GM12874 (cell line): ENCODE data around the gene CYREN.

Source experiments
- TF ChIP-seq, protein P1 (sequence below): IDR thresholded peaks from 2 replicates; pipeline ENCODE4 v1.5.1; 2011; ENCODE audit warnings: low read depth, mild to moderate bottlenecking, control low read depth, low read length, moderate library complexity; ENCODE audit not compliant: insufficient read depth

Gene CYREN

DNA sequence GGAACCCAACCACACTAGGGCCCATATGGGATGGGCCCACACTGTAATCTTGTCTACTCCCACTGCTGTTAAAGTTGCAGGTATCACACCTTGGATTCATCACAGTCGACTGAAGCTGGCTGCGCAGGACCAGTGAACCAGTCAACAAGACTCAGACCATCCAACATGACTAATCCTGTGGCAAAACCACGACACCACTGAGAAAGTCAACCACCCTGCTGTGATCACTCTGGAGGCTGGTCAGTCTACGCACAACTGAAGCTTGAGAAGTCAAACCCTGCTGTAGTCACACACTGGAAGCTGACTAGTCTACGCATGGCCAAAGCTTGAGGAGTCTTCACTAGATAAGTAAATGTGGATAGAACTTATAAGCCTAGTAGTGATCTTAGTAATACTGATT is 9.6 kb upstream of the CYREN start:
- TF ChIP-seq, protein P1, sequence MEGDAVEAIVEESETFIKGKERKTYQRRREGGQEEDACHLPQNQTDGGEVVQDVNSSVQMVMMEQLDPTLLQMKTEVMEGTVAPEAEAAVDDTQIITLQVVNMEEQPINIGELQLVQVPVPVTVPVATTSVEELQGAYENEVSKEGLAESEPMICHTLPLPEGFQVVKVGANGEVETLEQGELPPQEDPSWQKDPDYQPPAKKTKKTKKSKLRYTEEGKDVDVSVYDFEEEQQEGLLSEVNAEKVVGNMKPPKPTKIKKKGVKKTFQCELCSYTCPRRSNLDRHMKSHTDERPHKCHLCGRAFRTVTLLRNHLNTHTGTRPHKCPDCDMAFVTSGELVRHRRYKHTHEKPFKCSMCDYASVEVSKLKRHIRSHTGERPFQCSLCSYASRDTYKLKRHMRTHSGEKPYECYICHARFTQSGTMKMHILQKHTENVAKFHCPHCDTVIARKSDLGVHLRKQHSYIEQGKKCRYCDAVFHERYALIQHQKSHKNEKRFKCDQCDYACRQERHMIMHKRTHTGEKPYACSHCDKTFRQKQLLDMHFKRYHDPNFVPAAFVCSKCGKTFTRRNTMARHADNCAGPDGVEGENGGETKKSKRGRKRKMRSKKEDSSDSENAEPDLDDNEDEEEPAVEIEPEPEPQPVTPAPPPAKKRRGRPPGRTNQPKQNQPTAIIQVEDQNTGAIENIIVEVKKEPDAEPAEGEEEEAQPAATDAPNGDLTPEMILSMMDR = no peak

DNA sequence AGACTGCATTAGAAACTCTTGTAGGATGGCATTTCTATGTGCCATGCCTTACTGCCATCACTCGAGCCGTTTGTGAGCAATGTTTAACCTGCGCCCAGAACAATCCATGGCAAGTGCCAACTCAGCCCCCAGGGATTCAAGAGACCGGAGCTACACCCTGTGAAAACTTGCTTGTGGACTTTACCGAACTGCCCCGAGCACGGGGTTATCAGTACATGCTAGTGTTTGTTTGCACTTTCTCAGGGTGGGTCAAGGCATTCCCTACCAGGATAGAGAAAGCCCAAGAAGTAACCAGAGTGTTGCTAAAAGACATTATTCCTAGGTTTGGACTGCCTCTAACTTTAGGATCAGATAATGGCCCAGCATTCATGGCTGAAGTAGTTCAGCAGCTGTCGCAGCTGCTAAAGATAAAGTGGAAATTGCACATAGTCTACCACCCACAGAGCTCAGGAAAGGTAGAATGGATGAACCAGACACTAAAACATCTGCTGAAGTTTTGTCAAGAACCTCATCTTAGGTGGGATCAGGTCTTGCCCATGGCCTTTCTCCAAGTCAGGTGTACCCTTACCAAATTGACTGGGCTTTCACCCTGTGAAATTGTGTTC is 8.9 kb upstream of the CYREN start:
- TF ChIP-seq, protein P1 = no peak

DNA sequence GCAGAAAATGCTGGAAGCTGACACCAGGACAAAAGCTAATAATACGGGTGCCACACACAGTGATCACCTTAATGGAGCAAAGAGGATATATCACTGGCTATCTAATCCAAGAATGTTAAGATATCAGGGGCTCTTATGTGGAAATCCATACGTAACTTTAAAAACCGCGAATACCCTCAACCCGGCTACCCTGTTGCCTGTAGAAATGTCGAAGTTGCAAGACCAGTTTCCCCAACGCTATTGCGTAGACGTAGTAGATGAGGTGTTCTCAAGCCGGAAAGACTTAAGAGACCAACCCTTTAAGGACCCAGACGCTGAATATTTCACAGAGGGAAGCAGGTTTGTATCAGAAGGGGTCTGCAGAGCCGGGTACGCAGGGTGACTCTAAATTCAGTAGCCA is 7.9 kb upstream of the CYREN start:
- TF ChIP-seq, protein P1 = no peak

DNA sequence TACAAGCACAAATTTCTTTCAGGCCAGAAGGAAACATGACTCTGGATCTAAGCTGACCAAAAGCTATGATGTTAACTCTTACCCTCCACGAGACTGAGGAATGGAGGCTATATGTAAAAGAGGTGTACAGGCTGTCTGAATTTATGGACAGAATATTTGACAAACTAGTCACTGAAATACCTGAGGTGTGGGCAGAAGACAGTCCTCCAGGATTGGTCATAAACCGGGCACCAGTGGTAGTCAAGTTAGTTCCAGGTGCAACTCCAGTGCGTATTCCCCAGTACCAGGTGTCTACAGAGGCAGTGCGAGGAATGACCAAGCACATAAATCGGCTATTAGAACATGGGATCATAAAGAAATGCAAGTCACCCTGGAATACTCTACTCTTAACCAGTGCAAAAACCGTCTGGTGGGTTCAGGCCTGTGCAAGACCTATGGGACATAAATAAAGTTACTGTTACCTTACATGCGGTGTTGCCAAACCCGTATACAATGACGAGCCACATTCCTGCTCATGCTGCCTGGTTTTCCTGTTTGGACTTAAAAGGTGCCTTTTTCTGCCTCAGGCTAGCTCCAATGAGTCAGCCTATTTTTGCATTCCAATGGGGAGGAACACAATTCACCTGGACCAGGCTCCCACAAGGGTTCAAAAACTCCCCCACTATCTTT is 6.7 kb upstream of the CYREN start:
- TF ChIP-seq, protein P1 = no peak

DNA sequence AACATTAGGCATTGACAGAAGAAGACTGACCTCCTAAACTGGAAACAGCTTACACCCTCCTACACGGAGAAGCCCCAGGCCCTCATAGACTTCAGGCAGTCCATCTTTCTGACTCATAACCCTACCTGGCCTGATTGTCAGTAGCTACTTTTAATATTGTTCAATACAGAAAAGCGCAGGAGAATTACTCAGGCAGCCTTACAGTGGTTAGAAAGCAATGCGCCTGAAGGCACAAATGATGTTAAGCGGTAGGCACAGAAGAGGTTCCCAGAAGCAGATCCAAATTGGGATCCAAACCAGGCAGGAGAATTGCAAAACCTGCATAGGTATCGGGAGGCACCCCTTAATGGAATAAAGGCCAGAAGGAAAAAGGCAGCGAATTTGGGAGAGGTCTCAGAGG is 5.4 kb upstream of the CYREN start:
- TF ChIP-seq, protein P1 = no peak

DNA sequence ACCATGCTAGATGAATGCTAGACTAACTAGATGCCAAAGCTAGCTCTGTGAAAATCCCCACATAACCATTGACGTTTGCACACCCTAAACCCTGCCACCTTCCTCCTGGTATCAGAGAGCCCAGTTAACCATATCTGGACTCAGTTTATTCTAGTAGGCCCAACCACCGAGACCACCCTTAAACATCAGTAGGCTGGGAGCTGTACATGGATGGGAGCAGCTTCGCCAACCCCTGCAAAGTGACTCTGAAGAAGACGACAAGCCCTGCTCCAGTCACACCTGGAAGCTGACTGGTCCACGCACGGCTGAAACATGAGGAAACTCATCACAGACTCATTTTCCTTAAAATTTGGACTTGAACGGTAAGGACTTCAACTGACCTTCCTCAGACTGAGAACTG is 4.4 kb upstream of the CYREN start:
- TF ChIP-seq, protein P1 = no peak

DNA sequence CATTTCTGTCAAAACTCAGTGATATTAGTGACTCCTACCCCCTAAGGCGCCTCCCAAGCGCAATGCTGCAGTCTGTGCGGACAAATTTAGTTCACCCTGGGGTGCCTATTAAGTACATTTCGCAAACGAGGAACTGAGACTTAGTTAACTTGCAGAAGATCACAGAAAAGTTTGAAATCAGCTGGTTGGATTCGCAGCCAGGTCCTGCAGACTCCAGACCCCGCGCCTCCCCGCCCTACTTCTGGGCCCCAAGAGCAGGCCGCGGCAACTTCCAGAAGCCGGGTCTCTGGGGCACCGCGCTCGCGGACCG is 588 bp downstream of the CYREN start:
- TF ChIP-seq, protein P1 = no peak
